Activated CD8-positive, alpha-beta T cell treated with anti-CD3 and anti-CD28 coated beads for 36 hours (primary cell): Measurements from ENCODE around the gene TTLL13. TPM values are rescaled to one million over a fixed set of nuclear protein-coding genes. Genes with fewer than 3 reads are reported as not detected.

Experiments
- ATAC-seq: fragments of 200-7000 bp; cut with Tn5 transposase; one replicate; pipeline ENCODE4 v1.10.0; 2021; ENCODE audit warnings: mild to moderate bottlenecking, moderate library complexity
- CTCF ChIA-PET: fragments of 350-600 bp; sonication (Branson Sonifier 250); formaldehyde crosslinking; loops from one replicate; lab custom pipeline; 2021; ENCODE audit warnings: antibody characterized with exemption; lab: Charles Lee
- POLR2A ChIA-PET: fragments of 350-600 bp; sonication (Branson Sonifier 250); formaldehyde crosslinking; loops from one replicate; lab custom pipeline; 2021; ENCODE audit warnings: antibody characterized with exemption; lab: Charles Lee
- DNase-seq: peaks from one replicate; pipeline ENCODE4 v3.0.0-alpha.2; 2020
- H3K27ac Mint-ChIP-seq: one replicate; pipeline ENCODE4 v1.8.0; 2021; ENCODE audit warnings: mild to moderate bottlenecking, mixed read lengths
- H3K27me3 Mint-ChIP-seq: one replicate; pipeline ENCODE4 v1.8.0; 2021; ENCODE audit warnings: mixed read lengths
- H3K36me3 Mint-ChIP-seq: one replicate; pipeline ENCODE4 v1.8.0; 2021; ENCODE audit warnings: low read depth, mixed read lengths
- H3K4me1 Mint-ChIP-seq: one replicate; pipeline ENCODE4 v1.8.0; 2021; ENCODE audit warnings: low read depth, mixed read lengths
- H3K4me3 Mint-ChIP-seq: one replicate; pipeline ENCODE4 v1.8.0; 2021; ENCODE audit warnings: mild to moderate bottlenecking, moderate library complexity, mixed read lengths
- H3K9me3 Mint-ChIP-seq: one replicate; pipeline ENCODE4 v1.8.0; 2021; ENCODE audit warnings: mixed read lengths
- intact Hi-C: fragments of 100-400 bp; cut with micrococcal nuclease; formaldehyde crosslinking; loops from one replicate; pipeline ENCODE4 v1.10.0; 2022
- total RNA-seq, 2 experiments: library from RNA; stranded (reverse); gene quantifications; one replicate each; pipeline ENCODE4 v1.2.3, GENCODE V29; 2021
- TF ChIP-seq, protein P1 (sequence below): fragments of 200-600 bp; IDR thresholded peaks from one replicate; pipeline ENCODE4 v1.8.0; 2022; ENCODE audit warnings: antibody characterized with exemption, mild to moderate bottlenecking

TTLL13 gene
- total RNA-seq, 2 experiments from 2014 or later = 0.20 to 1.1 TPM

DNA sequence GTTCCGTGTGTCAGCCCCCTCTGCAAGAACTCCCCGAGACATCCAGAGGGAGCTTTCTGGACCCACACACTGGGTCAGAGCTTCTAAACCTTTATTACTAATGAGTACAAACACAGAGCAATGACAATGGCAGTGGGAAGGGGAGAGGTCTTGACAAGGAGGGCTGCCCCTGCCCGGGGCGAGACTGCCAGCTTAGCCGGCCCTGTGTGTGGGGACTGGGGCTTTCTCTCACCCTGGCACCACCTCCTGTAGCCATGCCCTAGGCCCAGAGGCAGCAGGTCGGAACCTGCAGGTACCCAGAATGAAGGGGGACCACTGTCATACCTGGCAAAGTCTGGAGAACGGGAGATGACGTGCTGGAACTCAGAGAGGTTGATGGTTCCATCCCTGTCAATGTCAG lies 18.7 kb upstream of the TTLL13 start:
- Mint-ChIP-seq H3K4me1 (peaks cover 43% of the 10 kb centered on the region), H3K27me3 (no peaks in the 10 kb centered on the region), H3K9me3 (no peaks in the 10 kb centered on the region), H3K4me3 (peak overlapping the region; percentile 99), H3K36me3 (peaks cover 35% of the 10 kb centered on the region), H3K27ac (peak overlapping the region; percentile 94)
- POLR2A ChIA-PET = interaction anchor here (0.7 to 1.4 kb wide), 4 partner anchors 8 to 37 kb away, joined by 3 to 4 read pairs (median 4); partner anchors contain the start of gene NGRN
- intact Hi-C loops = loop anchor here (5.0 kb wide), 1 partner anchor 37 kb away; the partner anchor contains the start of gene NGRN
- TF ChIP-seq, protein P1, sequence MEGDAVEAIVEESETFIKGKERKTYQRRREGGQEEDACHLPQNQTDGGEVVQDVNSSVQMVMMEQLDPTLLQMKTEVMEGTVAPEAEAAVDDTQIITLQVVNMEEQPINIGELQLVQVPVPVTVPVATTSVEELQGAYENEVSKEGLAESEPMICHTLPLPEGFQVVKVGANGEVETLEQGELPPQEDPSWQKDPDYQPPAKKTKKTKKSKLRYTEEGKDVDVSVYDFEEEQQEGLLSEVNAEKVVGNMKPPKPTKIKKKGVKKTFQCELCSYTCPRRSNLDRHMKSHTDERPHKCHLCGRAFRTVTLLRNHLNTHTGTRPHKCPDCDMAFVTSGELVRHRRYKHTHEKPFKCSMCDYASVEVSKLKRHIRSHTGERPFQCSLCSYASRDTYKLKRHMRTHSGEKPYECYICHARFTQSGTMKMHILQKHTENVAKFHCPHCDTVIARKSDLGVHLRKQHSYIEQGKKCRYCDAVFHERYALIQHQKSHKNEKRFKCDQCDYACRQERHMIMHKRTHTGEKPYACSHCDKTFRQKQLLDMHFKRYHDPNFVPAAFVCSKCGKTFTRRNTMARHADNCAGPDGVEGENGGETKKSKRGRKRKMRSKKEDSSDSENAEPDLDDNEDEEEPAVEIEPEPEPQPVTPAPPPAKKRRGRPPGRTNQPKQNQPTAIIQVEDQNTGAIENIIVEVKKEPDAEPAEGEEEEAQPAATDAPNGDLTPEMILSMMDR = no peak
- CTCF ChIA-PET = interaction anchor here (1.0 to 4.5 kb wide), 5 partner anchors 9 to 144 kb away, joined by 3 to 24 read pairs (median 4); partner anchors contain the start of gene TTLL13
- DNase-seq (no peak), ATAC-seq (no peak)

DNA sequence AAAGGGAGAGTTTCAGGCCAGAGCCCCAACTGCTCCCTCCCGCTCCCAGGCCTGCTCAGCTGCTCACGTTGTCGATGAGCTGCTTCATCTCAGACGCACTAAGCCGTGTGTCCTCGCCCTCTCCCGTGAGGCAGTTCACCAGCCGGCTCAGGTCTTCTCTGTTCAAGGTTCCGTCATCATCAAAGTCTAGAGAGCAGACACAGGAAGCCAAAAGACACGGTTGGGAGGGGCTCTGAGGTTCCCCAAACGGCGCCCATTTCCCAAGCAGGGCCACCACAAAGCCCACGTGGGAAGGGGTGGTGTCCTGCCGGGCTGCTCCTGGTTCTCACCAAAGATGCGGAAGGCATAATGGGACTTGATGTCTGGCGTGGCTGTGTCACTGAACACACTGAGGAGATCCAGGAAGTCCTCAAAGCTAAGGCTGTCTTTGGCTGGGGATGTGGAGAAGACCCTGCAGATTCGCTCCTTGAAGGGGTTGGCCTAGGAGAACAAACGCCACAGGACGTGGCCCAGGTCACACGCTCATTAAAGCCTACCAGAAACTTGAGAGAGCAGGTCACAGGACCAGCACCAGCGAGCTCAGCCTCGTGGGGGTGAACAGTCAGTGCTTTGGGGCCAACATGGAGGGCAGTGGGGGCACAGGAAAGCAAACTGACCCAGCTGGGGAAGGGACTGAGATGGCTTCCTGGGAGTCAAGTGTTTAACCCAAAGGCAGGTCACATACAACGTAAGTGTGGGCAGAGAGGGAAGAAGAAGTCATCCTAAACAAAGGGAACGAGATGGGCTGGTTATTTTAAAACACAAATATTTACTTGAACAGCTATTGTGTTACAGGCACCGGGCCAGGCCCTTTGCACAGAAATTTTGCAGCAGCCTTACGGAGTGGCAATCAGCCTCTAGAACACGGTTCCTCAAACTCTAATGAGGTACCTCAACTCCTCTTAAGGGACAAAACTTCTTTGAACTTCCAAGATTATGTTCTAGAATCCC lies 18.0 kb upstream of the TTLL13 start:
- no peaks in the 10 kb centered on the region for H3K27me3 Mint-ChIP-seq
- peak overlapping the region; percentile 99 for H3K4me3 Mint-ChIP-seq
- peaks cover 38% of the 10 kb centered on the region for H3K36me3 Mint-ChIP-seq
- DNase-seq (peak; percentile 84), ATAC-seq (peak; percentile 62)
- intact Hi-C loops = loop anchor here (5.0 kb wide), 1 partner anchor 36 kb away; the partner anchor contains the start of gene NGRN
- TF ChIP-seq, protein P1 = no peak
- no peaks in the 10 kb centered on the region for H3K9me3 Mint-ChIP-seq
- ChIA-PET CTCF (interaction anchor here (1.0 to 4.5 kb wide), 9 partner anchors 10 to 700 kb away, joined by 3 to 24 read pairs (median 4); partner anchors contain the start of gene TTLL13), POLR2A (interaction anchor here (0.6 to 3.3 kb wide), 10 partner anchors 9 to 167 kb away, joined by 3 to 13 read pairs (median 4); partner anchors contain the start of genes NGRN and TTLL13)
- H3K27ac Mint-ChIP-seq = peak overlapping the region; percentile 94
- peaks cover 45% of the 10 kb centered on the region for H3K4me1 Mint-ChIP-seq

DNA sequence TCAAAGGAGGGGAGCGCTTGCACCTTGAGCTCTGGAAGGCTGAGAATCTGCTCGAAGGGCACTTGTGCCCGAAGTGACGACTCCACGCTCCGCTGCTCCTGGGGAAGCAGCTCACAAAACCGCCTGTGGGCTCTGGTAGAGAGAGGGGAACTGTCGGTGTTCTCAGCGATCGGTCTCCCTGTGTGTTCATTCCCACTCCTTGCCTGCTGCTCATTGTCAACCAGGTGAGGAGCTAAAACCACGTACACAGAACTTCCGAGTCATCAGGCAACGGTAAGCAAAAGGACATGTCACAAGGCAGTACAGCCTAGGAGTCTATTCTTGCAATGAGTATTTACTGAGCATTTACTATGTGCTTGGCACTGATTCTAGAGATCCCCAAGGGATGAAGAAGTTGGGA lies 17.2 kb upstream of the TTLL13 start:
- Mint-ChIP-seq H3K4me1 (peaks cover 45% of the 10 kb centered on the region), H3K27me3 (no peaks in the 10 kb centered on the region), H3K9me3 (no peaks in the 10 kb centered on the region), H3K27ac (peak overlapping the region; percentile 94), H3K4me3 (peak overlapping the region; percentile 99), H3K36me3 (peaks cover 39% of the 10 kb centered on the region)
- intact Hi-C loops = loop anchor here (5.0 kb wide), 1 partner anchor 35 kb away; the partner anchor contains the start of gene NGRN
- ChIA-PET POLR2A (interaction anchor here (0.6 to 3.3 kb wide), 8 partner anchors 17 to 338 kb away, joined by 3 to 13 read pairs (median 4); partner anchors contain the start of genes AP3S2 and TTLL13), CTCF (interaction anchor here (1.0 to 4.5 kb wide), 6 partner anchors 11 to 699 kb away, joined by 3 to 24 read pairs (median 5); no protein-coding TSS in a partner anchor)
- peak; percentile 44 for DNase-seq
- ATAC-seq = no peak
- TF ChIP-seq, protein P1 = no peak

DNA sequence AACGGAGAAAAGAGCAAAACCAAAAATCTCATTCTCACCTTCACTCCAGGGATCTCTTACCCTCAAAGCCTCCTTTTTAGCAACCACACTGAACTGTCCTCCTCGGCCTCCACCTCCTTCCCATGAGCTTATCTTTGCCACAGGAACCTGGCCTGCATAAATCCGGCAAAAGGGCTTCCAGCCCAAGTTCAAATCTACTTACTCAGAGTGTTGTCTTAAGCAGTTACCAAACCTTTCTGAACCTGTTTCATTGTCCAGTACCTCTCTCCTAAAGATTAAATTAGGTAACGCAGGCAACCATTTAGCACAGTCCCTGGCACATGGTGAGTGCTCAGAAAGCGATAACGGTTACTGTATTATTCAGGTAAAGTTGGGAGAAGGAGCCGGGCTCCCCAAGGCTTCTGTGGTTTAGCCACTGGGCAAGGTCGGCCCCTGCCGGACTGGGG lies 16.4 kb upstream of the TTLL13 start:
- Mint-ChIP-seq H3K4me3 (peak overlapping the region; percentile 99), H3K4me1 (peaks cover 45% of the 10 kb centered on the region), H3K36me3 (peaks cover 39% of the 10 kb centered on the region), H3K9me3 (no peaks in the 10 kb centered on the region), H3K27me3 (no peaks in the 10 kb centered on the region), H3K27ac (peak overlapping the region; percentile 94)
- DNase-seq = peak; percentile 17
- CTCF ChIA-PET = interaction anchor here (0.6 to 4.5 kb wide), 9 partner anchors 11 to 697 kb away, joined by 3 to 24 read pairs (median 5); no protein-coding TSS in a partner anchor
- no peak for ATAC-seq
- POLR2A ChIA-PET = interaction anchor here (0.7 to 3.3 kb wide), 9 partner anchors 16 to 339 kb away, joined by 3 to 13 read pairs (median 6); partner anchors contain the start of genes AP3S2, IDH2 and TTLL13
- intact Hi-C loops = loop anchor here (5.0 kb wide), 1 partner anchor 34 kb away; the partner anchor contains the start of gene NGRN
- TF ChIP-seq, protein P1 = no peak
